GM06990 (cell line): ENCODE data around the gene SNTG2.

Source experiments
- DNase-seq: peaks from one replicate; pipeline ENCODE4 v3.0.0-alpha.2; 2011; ENCODE audit not compliant: insufficient read length; ENCODE audit errors: extremely low read depth
- H3K27me3 ChIP-seq: replicated peaks from 2 replicates; pipeline ENCODE4 v1.6.0; 2011; ENCODE audit warnings: low read length; ENCODE audit not compliant: control insufficient read depth, insufficient read depth
- H3K36me3 ChIP-seq: 2 replicates; pipeline ENCODE4 v1.5.1; 2011; ENCODE audit warnings: low read length; ENCODE audit not compliant: control insufficient read depth, insufficient read depth
- H3K4me3 ChIP-seq: replicated peaks from 2 replicates; pipeline ENCODE4 v1.5.1; 2011; ENCODE audit warnings: low read depth, mild to moderate bottlenecking, control low read depth, low read length
- TF ChIP-seq, protein P1 (sequence below): IDR thresholded peaks from 2 replicates; pipeline ENCODE4 v1.5.1; 2011; ENCODE audit warnings: low read length, control low read depth, mild to moderate bottlenecking, inconsistent platforms; ENCODE audit not compliant: insufficient read depth, poor library complexity, severe bottlenecking

Gene SNTG2

GRCh38 chr2:1045109-1045508 lies 94.5 kb downstream of the SNTG2 start:
- TF ChIP-seq, protein P1, sequence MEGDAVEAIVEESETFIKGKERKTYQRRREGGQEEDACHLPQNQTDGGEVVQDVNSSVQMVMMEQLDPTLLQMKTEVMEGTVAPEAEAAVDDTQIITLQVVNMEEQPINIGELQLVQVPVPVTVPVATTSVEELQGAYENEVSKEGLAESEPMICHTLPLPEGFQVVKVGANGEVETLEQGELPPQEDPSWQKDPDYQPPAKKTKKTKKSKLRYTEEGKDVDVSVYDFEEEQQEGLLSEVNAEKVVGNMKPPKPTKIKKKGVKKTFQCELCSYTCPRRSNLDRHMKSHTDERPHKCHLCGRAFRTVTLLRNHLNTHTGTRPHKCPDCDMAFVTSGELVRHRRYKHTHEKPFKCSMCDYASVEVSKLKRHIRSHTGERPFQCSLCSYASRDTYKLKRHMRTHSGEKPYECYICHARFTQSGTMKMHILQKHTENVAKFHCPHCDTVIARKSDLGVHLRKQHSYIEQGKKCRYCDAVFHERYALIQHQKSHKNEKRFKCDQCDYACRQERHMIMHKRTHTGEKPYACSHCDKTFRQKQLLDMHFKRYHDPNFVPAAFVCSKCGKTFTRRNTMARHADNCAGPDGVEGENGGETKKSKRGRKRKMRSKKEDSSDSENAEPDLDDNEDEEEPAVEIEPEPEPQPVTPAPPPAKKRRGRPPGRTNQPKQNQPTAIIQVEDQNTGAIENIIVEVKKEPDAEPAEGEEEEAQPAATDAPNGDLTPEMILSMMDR: no peak
- no peak overlapping the region for H3K4me3 ChIP-seq
- no peak for DNase-seq
- no peaks in the 10 kb centered on the region for H3K36me3 ChIP-seq
- no peaks in the 10 kb centered on the region for H3K27me3 ChIP-seq

GRCh38 chr2:1046067-1046466 lies 95.4 kb downstream of the SNTG2 start:
- TF ChIP-seq, protein P1: no peak
- DNase-seq: no peak
- Histone ChIP-seq H3K4me3 (no peak overlapping the region), H3K36me3 (no peaks in the 10 kb centered on the region), H3K27me3 (no peaks in the 10 kb centered on the region)

- Histone ChIP-seq H3K4me3 (no peak overlapping the region), H3K27me3 (no peaks in the 10 kb centered on the region), H3K36me3 (no peaks in the 10 kb centered on the region)
- TF ChIP-seq, protein P1: no peak
- no peak for DNase-seq
Observed at GRCh38 chr2:1047485-1047884, 96.8 kb downstream of the SNTG2 start.

DNA sequence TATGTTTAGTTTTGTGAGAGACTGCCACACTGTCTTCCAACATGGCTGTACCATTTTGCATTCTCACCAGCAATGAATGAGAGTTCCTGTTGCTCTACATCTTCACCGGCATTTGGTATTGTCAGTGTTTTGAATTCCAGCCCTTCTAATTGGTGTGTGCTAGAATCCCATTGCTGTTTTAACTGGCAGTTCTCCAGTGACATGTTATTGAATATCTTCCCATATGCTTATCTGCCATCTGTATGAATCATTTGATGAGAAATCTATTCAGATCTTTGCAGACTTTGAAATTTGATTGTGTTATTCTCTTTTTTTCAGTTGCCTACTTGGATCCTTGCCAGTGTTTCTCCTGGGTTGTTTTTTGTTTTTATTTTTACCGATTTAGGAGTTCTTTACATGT lies 99.0 kb downstream of the SNTG2 start:
- Histone ChIP-seq H3K27me3 (no peaks in the 10 kb centered on the region), H3K4me3 (no peak overlapping the region), H3K36me3 (no peaks in the 10 kb centered on the region)
- TF ChIP-seq, protein P1: no peak
- DNase-seq: no peak

- Histone ChIP-seq H3K27me3 (no peaks in the 10 kb centered on the region), H3K36me3 (no peaks in the 10 kb centered on the region), H3K4me3 (no peak overlapping the region)
- TF ChIP-seq, protein P1: no peak
- no peak for DNase-seq
Observed at GRCh38 chr2:1051075-1051474, 100.4 kb downstream of the SNTG2 start.

- Histone ChIP-seq H3K4me3 (no peak overlapping the region), H3K27me3 (no peaks in the 10 kb centered on the region), H3K36me3 (no peaks in the 10 kb centered on the region)
- TF ChIP-seq, protein P1: no peak
- no peak for DNase-seq
Observed at GRCh38 chr2:1052771-1053191, 102.1 kb downstream of the SNTG2 start.
